Panc1 (cell line): ENCODE results near the gene SAMD4B. TPM values are rescaled to one million over a fixed set of nuclear protein-coding genes. Genes with fewer than 3 reads are reported as not detected.

ENCODE experiments used
- ATAC-seq: fragments of 200-7000 bp; cut with Tn5 transposase; 2 replicates; pipeline ENCODE4 v1.9.1; 2020; ENCODE audit warnings: mild to moderate bottlenecking, moderate library complexity
- BruUV-seq: library from RNA; stranded (reverse); fragments of 400-500 nt; replicated peaks from 2 replicates; lab custom pipeline; 2021; lab: Mats Ljungman, UMichigan
- CTCF ChIA-PET: fragments of 300-600 bp; sonication (Branson Sonifier 250); formaldehyde crosslinking; loops from one replicate; lab custom pipeline; 2022; ENCODE audit warnings: antibody characterized with exemption; lab: Charles Lee
- POLR2A ChIA-PET: fragments of 300-600 bp; sonication (Branson Sonifier 250); formaldehyde crosslinking; loops from one replicate; lab custom pipeline; 2022; ENCODE audit warnings: antibody characterized with exemption; lab: Charles Lee
- DNase-seq: peaks from one replicate; pipeline ENCODE4 v3.0.0-alpha.2; 2010; ENCODE audit warnings: low read depth, low spot score
- H3K27ac ChIP-seq: 2 replicates; pipeline ENCODE4 v1.5.1; 2011; ENCODE audit warnings: mild to moderate bottlenecking, low read length, inconsistent platforms
- H3K27me3 ChIP-seq: fragments of 200-500 bp; sonication (Bioruptor generic); 2 replicates; pipeline ENCODE4 v1.6.0; 2014; ENCODE audit warnings: low read length, inconsistent platforms; ENCODE audit not compliant: control insufficient read depth, insufficient read depth
- H3K36me3 ChIP-seq: fragments of 200-500 bp; sonication (Bioruptor generic); 2 replicates; pipeline ENCODE4 v1.5.1; 2014; ENCODE audit warnings: inconsistent platforms, mild to moderate bottlenecking, low read length, moderate library complexity; ENCODE audit not compliant: control insufficient read depth, insufficient read depth
- H3K4me1 ChIP-seq: 2 replicates; pipeline ENCODE4 v1.5.1; 2011; ENCODE audit warnings: inconsistent platforms, mild to moderate bottlenecking, low read length, moderate library complexity; ENCODE audit not compliant: control insufficient read depth, insufficient read depth
- H3K4me3 ChIP-seq, 2 experiments: 2 replicates each; pipeline ENCODE4 v1.5.1; 2011 to 2012; ENCODE audit warnings: low read depth in 2 of 2, low read length in 2 of 2, mild to moderate bottlenecking in 2 of 2, inconsistent platforms in 1 of 2, moderate library complexity in 1 of 2
- H3K9me3 ChIP-seq: fragments of 200-500 bp; sonication (Bioruptor generic); 2 replicates; pipeline ENCODE4 v1.5.1; 2014; ENCODE audit warnings: low read depth, mild to moderate bottlenecking, inconsistent platforms, low read length, moderate library complexity; ENCODE audit not compliant: control insufficient read depth, insufficient read depth
- POLR2AphosphoS5 ChIP-seq: IDR thresholded peaks from 2 replicates; pipeline ENCODE4 v1.6.1; 2012; ENCODE audit warnings: mild to moderate bottlenecking, low read depth, low read length, moderate library complexity
- SIN3A ChIP-seq: IDR thresholded peaks from 2 replicates; pipeline ENCODE4 v1.6.1; 2012; ENCODE audit warnings: low read depth, mild to moderate bottlenecking, low read length, moderate library complexity, borderline replicate concordance; ENCODE audit not compliant: insufficient read depth
- TCF7L2 ChIP-seq: IDR thresholded peaks from 2 replicates; pipeline ENCODE4 v1.6.1; 2011; ENCODE audit warnings: mild to moderate bottlenecking, low read depth, low read length, inconsistent platforms
- in situ Hi-C: cut with HindIII; loops from 2 replicates; pipeline ENCODE4 v1.10.0; 2016; ENCODE audit warnings: low sequenced_read_pairs, low pct_unique_long_range_greater_than_20kb
- intact Hi-C: fragments of 100-400 bp; cut with micrococcal nuclease; formaldehyde crosslinking; loops from one replicate; pipeline ENCODE4 v1.10.0; 2022; ENCODE audit not compliant: unreplicated experiment
- total RNA-seq: library from RNA; stranded (reverse); gene quantifications from one replicate; pipeline ENCODE4 v1.2.1, GENCODE V29; 2021; ENCODE audit not compliant: unreplicated experiment
- TF ChIP-seq, protein P1 (sequence below), 2 experiments: IDR thresholded peaks; 2 replicates each; pipeline ENCODE4 v1.6.1; 2011 to 2012; ENCODE audit warnings: low read depth in 2 of 2, control low read depth in 1 of 2, low read length in 1 of 2, mild to moderate bottlenecking in 1 of 2, moderate library complexity in 1 of 2; ENCODE audit not compliant: insufficient read depth in 1 of 2
- TF ChIP-seq, protein P2 (sequence below): fragments of 450-650 bp; IDR thresholded peaks from 2 replicates; pipeline ENCODE4 v1.5.1; 2017; ENCODE audit warnings: mild to moderate bottlenecking

SAMD4B gene
- total RNA-seq, 1 experiment from 2014 or later = 1,339 TPM

DNA sequence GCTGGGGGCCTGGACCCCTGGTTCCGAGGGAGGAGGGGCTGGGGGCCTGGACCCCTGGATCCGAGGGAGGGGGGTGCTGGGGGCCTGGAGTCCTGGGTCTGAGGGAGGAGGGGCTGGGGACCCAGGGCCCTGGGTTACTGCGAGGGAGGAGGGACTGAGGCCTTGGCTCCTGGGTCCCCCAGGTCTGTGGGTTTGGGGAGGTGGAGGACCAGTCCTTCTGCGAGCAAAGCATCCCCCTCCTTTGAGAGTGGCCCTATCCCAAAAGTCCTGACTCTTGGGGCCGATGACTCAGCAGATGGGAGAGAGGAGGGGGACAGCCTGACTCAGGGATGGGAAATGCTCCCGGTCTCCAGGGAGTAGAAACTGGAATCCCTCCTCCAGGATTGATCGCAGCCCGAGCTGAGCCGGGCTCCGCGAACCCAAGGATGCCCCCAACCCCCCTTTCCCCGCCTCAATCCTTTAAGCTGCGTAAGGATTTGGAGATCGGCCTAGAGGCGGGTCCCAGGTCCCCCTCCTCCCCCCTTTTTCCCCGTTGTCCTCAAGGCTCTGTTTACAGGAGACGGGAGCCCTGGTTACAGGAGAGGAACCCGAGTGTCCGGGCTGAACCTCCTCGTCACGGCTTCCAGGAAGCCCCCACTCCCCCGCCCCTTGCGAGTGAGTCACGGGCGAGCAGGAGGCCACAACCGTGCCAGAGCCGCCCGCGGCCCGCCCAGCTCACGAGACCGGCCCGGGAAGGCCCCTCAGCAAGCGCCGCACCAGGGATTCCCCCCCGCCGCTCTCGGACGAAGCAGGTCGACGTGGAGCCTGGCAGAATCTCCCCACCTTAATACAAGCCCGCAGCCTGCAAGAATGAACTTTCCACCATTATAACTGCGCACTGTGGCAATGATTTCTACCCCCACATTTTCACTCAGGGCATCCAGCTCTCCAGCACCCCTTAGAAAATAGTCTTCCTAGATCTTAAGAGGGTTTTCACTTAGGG is 61.4 kb downstream of the SAMD4B start:
- CTCF ChIA-PET = interaction anchor here (0.6 to 2.3 kb wide), 13 partner anchors 8 to 803 kb away, joined by 3 to 16 read pairs (median 5); partner anchors contain the start of genes MED29 and PAF1
- H3K4me1 ChIP-seq = peaks cover 75% of the 10 kb centered on the region

DNA sequence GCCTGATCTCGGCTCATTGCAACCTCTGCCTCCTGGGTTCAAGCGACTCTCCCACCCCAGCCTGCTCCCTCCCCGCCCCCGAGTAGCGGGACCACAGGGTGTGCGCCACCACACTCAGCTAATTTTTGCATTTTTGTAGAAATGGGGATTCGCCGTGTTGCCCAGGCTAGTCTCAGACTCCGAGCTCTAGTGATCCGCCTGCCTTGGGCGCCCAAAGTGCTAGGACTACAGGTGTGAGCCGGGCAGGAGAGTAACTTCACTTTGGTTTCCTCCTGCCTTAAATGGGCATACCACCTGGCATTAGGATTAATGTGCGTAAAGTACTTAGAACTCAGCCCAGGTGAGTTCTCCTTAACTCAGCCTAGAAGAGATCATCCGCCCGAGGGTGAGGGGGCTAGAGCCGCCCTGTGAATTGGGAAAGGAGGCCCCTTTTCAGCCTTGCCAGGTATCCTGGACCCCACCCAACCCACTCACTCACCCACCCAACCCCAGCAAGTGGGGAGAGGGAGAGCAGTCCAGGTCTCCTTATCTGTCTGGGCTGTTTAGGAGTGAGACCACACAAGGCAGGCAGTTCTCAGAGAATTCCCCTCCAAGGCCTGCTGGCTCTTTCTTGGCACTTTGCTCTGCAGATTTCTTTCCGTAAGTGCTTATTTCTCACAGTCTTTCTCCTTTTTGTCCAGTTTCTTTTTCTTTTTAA is 63.2 kb downstream of the SAMD4B start:
- H3K4me3 ChIP-seq = peak overlapping the region in 1 of 2 experiments; percentile 55; a peak in 2 of 4 replicates
- H3K4me1 ChIP-seq = peaks cover 76% of the 10 kb centered on the region
- no TSS peak for BruUV-seq
- in situ Hi-C loops = no loop called here
- intact Hi-C loops = no loop called here
- no peaks in the 10 kb centered on the region for H3K27me3 ChIP-seq
- H3K9me3 ChIP-seq = no peaks in the 10 kb centered on the region
- no peak for DNase-seq
- H3K36me3 ChIP-seq = peaks cover 7% of the 10 kb centered on the region
- TF ChIP-seq, protein P1, sequence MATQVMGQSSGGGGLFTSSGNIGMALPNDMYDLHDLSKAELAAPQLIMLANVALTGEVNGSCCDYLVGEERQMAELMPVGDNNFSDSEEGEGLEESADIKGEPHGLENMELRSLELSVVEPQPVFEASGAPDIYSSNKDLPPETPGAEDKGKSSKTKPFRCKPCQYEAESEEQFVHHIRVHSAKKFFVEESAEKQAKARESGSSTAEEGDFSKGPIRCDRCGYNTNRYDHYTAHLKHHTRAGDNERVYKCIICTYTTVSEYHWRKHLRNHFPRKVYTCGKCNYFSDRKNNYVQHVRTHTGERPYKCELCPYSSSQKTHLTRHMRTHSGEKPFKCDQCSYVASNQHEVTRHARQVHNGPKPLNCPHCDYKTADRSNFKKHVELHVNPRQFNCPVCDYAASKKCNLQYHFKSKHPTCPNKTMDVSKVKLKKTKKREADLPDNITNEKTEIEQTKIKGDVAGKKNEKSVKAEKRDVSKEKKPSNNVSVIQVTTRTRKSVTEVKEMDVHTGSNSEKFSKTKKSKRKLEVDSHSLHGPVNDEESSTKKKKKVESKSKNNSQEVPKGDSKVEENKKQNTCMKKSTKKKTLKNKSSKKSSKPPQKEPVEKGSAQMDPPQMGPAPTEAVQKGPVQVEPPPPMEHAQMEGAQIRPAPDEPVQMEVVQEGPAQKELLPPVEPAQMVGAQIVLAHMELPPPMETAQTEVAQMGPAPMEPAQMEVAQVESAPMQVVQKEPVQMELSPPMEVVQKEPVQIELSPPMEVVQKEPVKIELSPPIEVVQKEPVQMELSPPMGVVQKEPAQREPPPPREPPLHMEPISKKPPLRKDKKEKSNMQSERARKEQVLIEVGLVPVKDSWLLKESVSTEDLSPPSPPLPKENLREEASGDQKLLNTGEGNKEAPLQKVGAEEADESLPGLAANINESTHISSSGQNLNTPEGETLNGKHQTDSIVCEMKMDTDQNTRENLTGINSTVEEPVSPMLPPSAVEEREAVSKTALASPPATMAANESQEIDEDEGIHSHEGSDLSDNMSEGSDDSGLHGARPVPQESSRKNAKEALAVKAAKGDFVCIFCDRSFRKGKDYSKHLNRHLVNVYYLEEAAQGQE (IDR thresholded peaks at IDR 0.05; ENCODE audit: insufficient read depth in 1 of 2, low read depth in 2 of 2, low read length in 1 of 2) = no peak
- TF ChIP-seq TCF7L2 = no peak
- TF ChIP-seq, protein P2, sequence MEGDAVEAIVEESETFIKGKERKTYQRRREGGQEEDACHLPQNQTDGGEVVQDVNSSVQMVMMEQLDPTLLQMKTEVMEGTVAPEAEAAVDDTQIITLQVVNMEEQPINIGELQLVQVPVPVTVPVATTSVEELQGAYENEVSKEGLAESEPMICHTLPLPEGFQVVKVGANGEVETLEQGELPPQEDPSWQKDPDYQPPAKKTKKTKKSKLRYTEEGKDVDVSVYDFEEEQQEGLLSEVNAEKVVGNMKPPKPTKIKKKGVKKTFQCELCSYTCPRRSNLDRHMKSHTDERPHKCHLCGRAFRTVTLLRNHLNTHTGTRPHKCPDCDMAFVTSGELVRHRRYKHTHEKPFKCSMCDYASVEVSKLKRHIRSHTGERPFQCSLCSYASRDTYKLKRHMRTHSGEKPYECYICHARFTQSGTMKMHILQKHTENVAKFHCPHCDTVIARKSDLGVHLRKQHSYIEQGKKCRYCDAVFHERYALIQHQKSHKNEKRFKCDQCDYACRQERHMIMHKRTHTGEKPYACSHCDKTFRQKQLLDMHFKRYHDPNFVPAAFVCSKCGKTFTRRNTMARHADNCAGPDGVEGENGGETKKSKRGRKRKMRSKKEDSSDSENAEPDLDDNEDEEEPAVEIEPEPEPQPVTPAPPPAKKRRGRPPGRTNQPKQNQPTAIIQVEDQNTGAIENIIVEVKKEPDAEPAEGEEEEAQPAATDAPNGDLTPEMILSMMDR = no peak
- peak overlapping the region; percentile 90 for H3K27ac ChIP-seq
- ChIA-PET CTCF (interaction anchor here (0.6 to 4.6 kb wide), 6 partner anchors 8 to 475 kb away, joined by 3 to 144 read pairs (median 4); partner anchors contain the start of genes MRPS12 and SARS2), POLR2A (interaction anchor here (0.5 to 15.7 kb wide), 23 partner anchors 8 to 881 kb away, joined by 3 to 524 read pairs (median 6); partner anchors contain the start of genes GMFG, MED29, PAF1 and RPS16)
- ATAC-seq = no peak

More for the DNA sequence above, 61.4 kb downstream of the SAMD4B start:
- intact Hi-C loops = no loop called here
- TF ChIP-seq SIN3A (no peak), POLR2AphosphoS5 (no peak), TCF7L2 (no peak)
- TF ChIP-seq, protein P1 (IDR thresholded peaks at IDR 0.05; ENCODE audit: insufficient read depth in 1 of 2, low read depth in 2 of 2, low read length in 1 of 2) = no peak
- TF ChIP-seq, protein P2 = no peak
- DNase-seq = peak; percentile 100
- in situ Hi-C loops = no loop called here
- Histone ChIP-seq H3K4me3 (peak overlapping the region; percentile 34 to 55), H3K27me3 (no peaks in the 10 kb centered on the region), H3K27ac (peak overlapping the region; percentile 90), H3K9me3 (no peaks in the 10 kb centered on the region), H3K36me3 (peaks cover 5% of the 10 kb centered on the region)
- POLR2A ChIA-PET = interaction anchor here (0.5 to 15.7 kb wide), 21 partner anchors 8 to 467 kb away, joined by 3 to 524 read pairs (median 6); partner anchors contain the start of genes EID2B, MED29, PAF1 and PLEKHG2
- peak; percentile 28 for ATAC-seq
- no TSS peak for BruUV-seq
